WTC11 (cell line): ENCODE measurements around the gene RNASE12.

Source experiments
- CREB1 ChIP-seq: sonication (generic); formaldehyde crosslinking; IDR thresholded peaks from 2 replicates; pipeline ENCODE4 v1.8.0; 2023; ENCODE audit warnings: mild to moderate bottlenecking, missing genetic modification reagents
- E2F5 ChIP-seq: sonication (generic); formaldehyde crosslinking; IDR thresholded peaks from 2 replicates; pipeline ENCODE4 v1.8.1; 2022; ENCODE audit warnings: mild to moderate bottlenecking, moderate library complexity, missing genetic modification reagents
- ELF4 ChIP-seq: sonication (generic); formaldehyde crosslinking; IDR thresholded peaks from 2 replicates; pipeline ENCODE4 v1.8.1; 2022; ENCODE audit warnings: low read depth, mild to moderate bottlenecking, moderate library complexity, missing genetic modification reagents
- MAX ChIP-seq: sonication (generic); formaldehyde crosslinking; IDR thresholded peaks from 2 replicates; pipeline ENCODE4 v1.8.0; 2022; ENCODE audit warnings: mild to moderate bottlenecking, missing genetic modification reagents
- MYBL2 ChIP-seq: sonication (generic); formaldehyde crosslinking; IDR thresholded peaks from 2 replicates; pipeline ENCODE4 v1.8.1; 2023; ENCODE audit warnings: mild to moderate bottlenecking, moderate library complexity, missing genetic modification reagents
- NFE2L1 ChIP-seq: sonication (generic); formaldehyde crosslinking; IDR thresholded peaks from 2 replicates; pipeline ENCODE4 v1.8.1; 2023; ENCODE audit warnings: missing genetic modification reagents
- STAT6 ChIP-seq: sonication (generic); formaldehyde crosslinking; conservative IDR thresholded peaks from 2 replicates; pipeline ENCODE4 v1.8.1; 2023; ENCODE audit warnings: mild to moderate bottlenecking, low read depth, missing genetic modification reagents, moderate library complexity
- USF1 ChIP-seq: sonication (generic); formaldehyde crosslinking; IDR thresholded peaks from 2 replicates; pipeline ENCODE4 v1.8.0; 2022; ENCODE audit warnings: mild to moderate bottlenecking, missing genetic modification reagents
- USF2 ChIP-seq: sonication (generic); formaldehyde crosslinking; IDR thresholded peaks from 2 replicates; pipeline ENCODE4 v1.8.1; 2023; ENCODE audit warnings: mild to moderate bottlenecking, missing genetic modification reagents, moderate library complexity
- TF ChIP-seq, protein P1 (sequence below): sonication (generic); formaldehyde crosslinking; IDR thresholded peaks from 2 replicates; pipeline ENCODE4 v1.8.0; 2022; ENCODE audit warnings: mild to moderate bottlenecking, missing genetic modification reagents
- TF ChIP-seq, protein P2 (sequence below): sonication (generic); formaldehyde crosslinking; IDR thresholded peaks from 2 replicates; pipeline ENCODE4 v1.8.1; 2022; ENCODE audit warnings: low read depth, mild to moderate bottlenecking, moderate library complexity, missing genetic modification reagents, borderline replicate concordance
- TF ChIP-seq, protein P3 (sequence below): fragments of 200-600 bp; IDR thresholded peaks from 2 replicates; pipeline ENCODE4 v1.8.0; 2022; ENCODE audit warnings: antibody characterized with exemption
- TF ChIP-seq, protein P4 (sequence below): sonication (generic); formaldehyde crosslinking; IDR thresholded peaks from 2 replicates; pipeline ENCODE4 v1.8.1; 2023; ENCODE audit warnings: mild to moderate bottlenecking, missing genetic modification reagents, moderate library complexity
- TF ChIP-seq, protein P5 (sequence below): sonication (generic); formaldehyde crosslinking; IDR thresholded peaks from 2 replicates; pipeline ENCODE4 v1.8.0; 2022; ENCODE audit warnings: mild to moderate bottlenecking, missing genetic modification reagents

- TF ChIP-seq, protein P1, sequence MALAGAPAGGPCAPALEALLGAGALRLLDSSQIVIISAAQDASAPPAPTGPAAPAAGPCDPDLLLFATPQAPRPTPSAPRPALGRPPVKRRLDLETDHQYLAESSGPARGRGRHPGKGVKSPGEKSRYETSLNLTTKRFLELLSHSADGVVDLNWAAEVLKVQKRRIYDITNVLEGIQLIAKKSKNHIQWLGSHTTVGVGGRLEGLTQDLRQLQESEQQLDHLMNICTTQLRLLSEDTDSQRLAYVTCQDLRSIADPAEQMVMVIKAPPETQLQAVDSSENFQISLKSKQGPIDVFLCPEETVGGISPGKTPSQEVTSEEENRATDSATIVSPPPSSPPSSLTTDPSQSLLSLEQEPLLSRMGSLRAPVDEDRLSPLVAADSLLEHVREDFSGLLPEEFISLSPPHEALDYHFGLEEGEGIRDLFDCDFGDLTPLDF (CRISPR knock-in tag) = no peak
- TF ChIP-seq NFE2L1 (CRISPR knock-in tag) (no peak), MYBL2 (no peak), USF2 (CRISPR knock-in tag) (no peak), STAT6 (CRISPR knock-in tag) (no peak), E2F5 (CRISPR knock-in tag) (no peak), MAX (CRISPR knock-in tag) (no peak), ELF4 (no peak), CREB1 (CRISPR knock-in tag) (no peak), USF1 (CRISPR knock-in tag) (no peak)
- TF ChIP-seq, protein P2, sequence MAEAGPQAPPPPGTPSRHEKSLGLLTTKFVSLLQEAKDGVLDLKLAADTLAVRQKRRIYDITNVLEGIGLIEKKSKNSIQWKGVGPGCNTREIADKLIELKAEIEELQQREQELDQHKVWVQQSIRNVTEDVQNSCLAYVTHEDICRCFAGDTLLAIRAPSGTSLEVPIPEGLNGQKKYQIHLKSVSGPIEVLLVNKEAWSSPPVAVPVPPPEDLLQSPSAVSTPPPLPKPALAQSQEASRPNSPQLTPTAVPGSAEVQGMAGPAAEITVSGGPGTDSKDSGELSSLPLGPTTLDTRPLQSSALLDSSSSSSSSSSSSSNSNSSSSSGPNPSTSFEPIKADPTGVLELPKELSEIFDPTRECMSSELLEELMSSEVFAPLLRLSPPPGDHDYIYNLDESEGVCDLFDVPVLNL = no peak
- TF ChIP-seq, protein P3, sequence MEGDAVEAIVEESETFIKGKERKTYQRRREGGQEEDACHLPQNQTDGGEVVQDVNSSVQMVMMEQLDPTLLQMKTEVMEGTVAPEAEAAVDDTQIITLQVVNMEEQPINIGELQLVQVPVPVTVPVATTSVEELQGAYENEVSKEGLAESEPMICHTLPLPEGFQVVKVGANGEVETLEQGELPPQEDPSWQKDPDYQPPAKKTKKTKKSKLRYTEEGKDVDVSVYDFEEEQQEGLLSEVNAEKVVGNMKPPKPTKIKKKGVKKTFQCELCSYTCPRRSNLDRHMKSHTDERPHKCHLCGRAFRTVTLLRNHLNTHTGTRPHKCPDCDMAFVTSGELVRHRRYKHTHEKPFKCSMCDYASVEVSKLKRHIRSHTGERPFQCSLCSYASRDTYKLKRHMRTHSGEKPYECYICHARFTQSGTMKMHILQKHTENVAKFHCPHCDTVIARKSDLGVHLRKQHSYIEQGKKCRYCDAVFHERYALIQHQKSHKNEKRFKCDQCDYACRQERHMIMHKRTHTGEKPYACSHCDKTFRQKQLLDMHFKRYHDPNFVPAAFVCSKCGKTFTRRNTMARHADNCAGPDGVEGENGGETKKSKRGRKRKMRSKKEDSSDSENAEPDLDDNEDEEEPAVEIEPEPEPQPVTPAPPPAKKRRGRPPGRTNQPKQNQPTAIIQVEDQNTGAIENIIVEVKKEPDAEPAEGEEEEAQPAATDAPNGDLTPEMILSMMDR = no peak
- TF ChIP-seq, protein P4, sequence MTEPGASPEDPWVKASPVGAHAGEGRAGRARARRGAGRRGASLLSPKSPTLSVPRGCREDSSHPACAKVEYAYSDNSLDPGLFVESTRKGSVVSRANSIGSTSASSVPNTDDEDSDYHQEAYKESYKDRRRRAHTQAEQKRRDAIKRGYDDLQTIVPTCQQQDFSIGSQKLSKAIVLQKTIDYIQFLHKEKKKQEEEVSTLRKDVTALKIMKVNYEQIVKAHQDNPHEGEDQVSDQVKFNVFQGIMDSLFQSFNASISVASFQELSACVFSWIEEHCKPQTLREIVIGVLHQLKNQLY = no peak
- TF ChIP-seq, protein P5, sequence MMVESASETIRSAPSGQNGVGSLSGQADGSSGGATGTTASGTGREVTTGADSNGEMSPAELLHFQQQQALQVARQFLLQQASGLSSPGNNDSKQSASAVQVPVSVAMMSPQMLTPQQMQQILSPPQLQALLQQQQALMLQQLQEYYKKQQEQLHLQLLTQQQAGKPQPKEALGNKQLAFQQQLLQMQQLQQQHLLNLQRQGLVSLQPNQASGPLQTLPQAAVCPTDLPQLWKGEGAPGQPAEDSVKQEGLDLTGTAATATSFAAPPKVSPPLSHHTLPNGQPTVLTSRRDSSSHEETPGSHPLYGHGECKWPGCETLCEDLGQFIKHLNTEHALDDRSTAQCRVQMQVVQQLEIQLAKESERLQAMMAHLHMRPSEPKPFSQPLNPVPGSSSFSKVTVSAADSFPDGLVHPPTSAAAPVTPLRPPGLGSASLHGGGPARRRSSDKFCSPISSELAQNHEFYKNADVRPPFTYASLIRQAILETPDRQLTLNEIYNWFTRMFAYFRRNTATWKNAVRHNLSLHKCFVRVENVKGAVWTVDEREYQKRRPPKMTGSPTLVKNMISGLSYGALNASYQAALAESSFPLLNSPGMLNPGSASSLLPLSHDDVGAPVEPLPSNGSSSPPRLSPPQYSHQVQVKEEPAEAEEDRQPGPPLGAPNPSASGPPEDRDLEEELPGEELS (CRISPR knock-in tag) = no peak
Measured at GRCh38 chr14:20556500-20557211, 34.5 kb downstream of the RNASE12 start.
